Measurements from ENCODE around the gene NTNG2.

GRCh38 chr9:132183715-132184114 is 21.9 kb downstream of the NTNG2 start:
- TF ChIP-seq POLR2AphosphoS5 (IDR thresholded peaks at IDR 0.05; ENCODE audit: low read depth, low read length) (no peak), TAF1 (IDR thresholded peaks at IDR 0.05; ENCODE audit: borderline replicate concordance, low read depth, low read length) (no peak)
